ENCODE results near the gene SPATA21. TPM values are rescaled to one million over a fixed set of nuclear protein-coding genes. Genes with fewer than 3 reads are reported as not detected.

Gene SPATA21
- total and polyA plus RNA-seq, 2 experiments from 2014 or later: not detected

- no peak overlapping the region for H3K4me2 ChIP-seq (ENCODE audit: unreplicated experiment)
- H3K4me3 ChIP-seq: no peak overlapping the region
- in situ Hi-C loops (cut with MboI): no loop called here
- H3K9me3 ChIP-seq (ENCODE audit: low read depth): no peaks in the 10 kb centered on the region
- peaks cover 96% of the 10 kb centered on the region for H3K79me2 ChIP-seq (ENCODE audit: insufficient read depth)
- H3K4me1 ChIP-seq (ENCODE audit: insufficient read depth): no peaks in the 10 kb centered on the region
- peaks cover 28% of the 10 kb centered on the region for H3K36me3 ChIP-seq (ENCODE audit: low read depth)
- DNase-seq: no peak
- 0 out of 2 replicates have a peak, but pooled peaks cover 11% of the 10 kb centered on the region for H3F3A ChIP-seq (ENCODE audit: insufficient read depth)
- WGBS, 2 experiments (ENCODE audit: low coverage in 1 of 2, low lambda C conversion rate in 2 of 2, missing lambda C conversion rate in 2 of 2): 99% methylated on average over 9 of the region's 9 CpGs
- H3K9ac ChIP-seq: no peak overlapping the region
- H3K27ac ChIP-seq: no peak overlapping the region
- TF ChIP-seq EZH2 (IDR thresholded peaks at IDR 0.05; ENCODE audit: insufficient read depth, poor library complexity, severe bottlenecking) (no peak), EZH2phosphoT487 (IDR thresholded peaks at IDR 0.05; ENCODE audit: insufficient read depth, low read depth) (no peak)
- H2AFZ ChIP-seq: no peak overlapping the region
- H4K20me1 ChIP-seq (ENCODE audit: insufficient read depth): no peaks in the 10 kb centered on the region; the same call in 1 of the 2 replicates
- H3K9me2 ChIP-seq (ENCODE audit: insufficient read depth): no peaks in the 10 kb centered on the region
- no peaks in the 10 kb centered on the region for H3K27me3 ChIP-seq (replicated peaks; ENCODE audit: insufficient read depth)
Observed at GRCh38 chr1:16447641-16448040, 10.4 kb upstream of the SPATA21 start.

DNA sequence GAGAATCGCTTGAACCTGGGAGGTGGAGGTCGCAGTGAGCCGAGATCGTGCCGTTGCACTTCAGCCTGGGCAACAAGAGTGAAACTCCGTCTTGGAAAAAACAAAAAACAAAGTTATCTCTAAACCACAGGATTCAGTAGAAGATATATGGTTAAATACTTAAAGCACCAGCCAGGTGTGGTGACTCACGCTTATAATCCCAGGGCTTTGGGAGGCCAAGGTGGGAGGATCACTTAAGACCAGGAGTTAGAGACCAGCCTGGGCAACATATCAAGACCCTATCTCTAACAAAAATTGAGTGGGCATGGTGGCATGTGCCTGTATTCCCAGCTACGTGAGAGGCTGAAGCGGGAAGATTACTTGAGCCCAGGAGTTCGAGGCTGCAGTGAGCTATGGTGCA, 8.9 kb upstream of the SPATA21 start:
- WGBS, 2 experiments (ENCODE audit: low coverage in 1 of 2, low lambda C conversion rate in 2 of 2, missing lambda C conversion rate in 2 of 2): 81 to 83% methylated on average over 10 of the region's 10 CpGs
- Histone ChIP-seq H3K4me2 (ENCODE audit: unreplicated experiment) (no peak overlapping the region), H3K27me3 (replicated peaks; ENCODE audit: insufficient read depth) (no peaks in the 10 kb centered on the region), H3K4me1 (ENCODE audit: insufficient read depth) (no peaks in the 10 kb centered on the region), H3K9me2 (ENCODE audit: insufficient read depth) (no peaks in the 10 kb centered on the region), H3K36me3 (ENCODE audit: low read depth) (peaks cover 34% of the 10 kb centered on the region), H3K9ac (no peak overlapping the region), H3F3A (ENCODE audit: insufficient read depth) (0 out of 2 replicates have a peak, but pooled peaks cover 10% of the 10 kb centered on the region), H3K79me2 (ENCODE audit: insufficient read depth) (peaks cover 97% of the 10 kb centered on the region), H3K27ac (no peak overlapping the region), H2AFZ (no peak overlapping the region), H3K4me3 (no peak overlapping the region), H3K9me3 (ENCODE audit: low read depth) (no peaks in the 10 kb centered on the region), H4K20me1 (ENCODE audit: insufficient read depth) (no peaks in the 10 kb centered on the region; the same call in 1 of the 2 replicates)
- no peak for DNase-seq
- in situ Hi-C loops (cut with MboI): no loop called here
- no peak for TF ChIP-seq EZH2 (IDR thresholded peaks at IDR 0.05; ENCODE audit: insufficient read depth, poor library complexity, severe bottlenecking)
- no peak for TF ChIP-seq EZH2phosphoT487 (IDR thresholded peaks at IDR 0.05; ENCODE audit: insufficient read depth, low read depth)

GRCh38 chr1:16445052-16445451, 7.8 kb upstream of the SPATA21 start:
- Histone ChIP-seq H2AFZ (no peak overlapping the region), H3K9ac (no peak overlapping the region), H4K20me1 (ENCODE audit: insufficient read depth) (no peaks in the 10 kb centered on the region), H3K79me2 (ENCODE audit: insufficient read depth) (peaks cover 93% of the 10 kb centered on the region), H3K9me3 (ENCODE audit: low read depth) (no peaks in the 10 kb centered on the region), H3K4me2 (ENCODE audit: unreplicated experiment) (no peak overlapping the region), H3K9me2 (ENCODE audit: insufficient read depth) (no peaks in the 10 kb centered on the region), H3K27me3 (replicated peaks; ENCODE audit: insufficient read depth) (no peaks in the 10 kb centered on the region), H3K36me3 (ENCODE audit: low read depth) (peaks cover 23% of the 10 kb centered on the region), H3K4me1 (ENCODE audit: insufficient read depth) (no peaks in the 10 kb centered on the region), H3K27ac (no peak overlapping the region), H3F3A (ENCODE audit: insufficient read depth) (no peaks in the 10 kb centered on the region), H3K4me3 (no peak overlapping the region)
- 91 to 93% methylated on average over 4 of the region's 4 CpGs for WGBS, 2 experiments (ENCODE audit: low coverage in 1 of 2, low lambda C conversion rate in 2 of 2, missing lambda C conversion rate in 2 of 2)
- in situ Hi-C loops (cut with MboI): no loop called here
- TF ChIP-seq EZH2 (IDR thresholded peaks at IDR 0.05; ENCODE audit: insufficient read depth, poor library complexity, severe bottlenecking) (no peak), EZH2phosphoT487 (IDR thresholded peaks at IDR 0.05; ENCODE audit: insufficient read depth, low read depth) (no peak)
- DNase-seq: no peak

- no peak overlapping the region for H3K9ac ChIP-seq
- no peak for DNase-seq
- H3K4me3 ChIP-seq: no peak overlapping the region
- H3F3A ChIP-seq (ENCODE audit: insufficient read depth): no peaks in the 10 kb centered on the region
- H3K27ac ChIP-seq: no peak overlapping the region
- no peak overlapping the region for H2AFZ ChIP-seq
- H3K4me2 ChIP-seq (ENCODE audit: unreplicated experiment): no peak overlapping the region
- H3K9me2 ChIP-seq (ENCODE audit: insufficient read depth): no peaks in the 10 kb centered on the region
- H3K79me2 ChIP-seq (ENCODE audit: insufficient read depth): peaks cover 84% of the 10 kb centered on the region
- in situ Hi-C loops (cut with MboI): no loop called here
- no peaks in the 10 kb centered on the region for H3K27me3 ChIP-seq (replicated peaks; ENCODE audit: insufficient read depth)
- no peaks in the 10 kb centered on the region for H4K20me1 ChIP-seq (ENCODE audit: insufficient read depth)
- no peaks in the 10 kb centered on the region for H3K9me3 ChIP-seq (ENCODE audit: low read depth)
- peaks cover 17% of the 10 kb centered on the region; the same call in 1 of the 2 replicates for H3K36me3 ChIP-seq (ENCODE audit: low read depth)
- no peak for TF ChIP-seq EZH2phosphoT487 (IDR thresholded peaks at IDR 0.05; ENCODE audit: insufficient read depth, low read depth)
- TF ChIP-seq EZH2 (IDR thresholded peaks at IDR 0.05; ENCODE audit: insufficient read depth, poor library complexity, severe bottlenecking): no peak
- 83 to 88% methylated on average over 14 of the region's 14 CpGs for WGBS, 2 experiments (ENCODE audit: low coverage in 1 of 2, low lambda C conversion rate in 2 of 2, missing lambda C conversion rate in 2 of 2)
- no peaks in the 10 kb centered on the region for H3K4me1 ChIP-seq (ENCODE audit: insufficient read depth)
Observed at GRCh38 chr1:16443975-16444770, 6.9 kb upstream of the SPATA21 start.
